ENCODE results near the gene RFTN1. TPM values are rescaled to one million over a fixed set of nuclear protein-coding genes. Genes with fewer than 3 reads are reported as not detected.

Gene RFTN1
- total and polyA plus RNA-seq, 10 of the 15 experiments (the other 5 are each of a cell fraction or from before 2014, with no cell fraction given), result 20.6 to 213 (median 147) TPM

DNA sequence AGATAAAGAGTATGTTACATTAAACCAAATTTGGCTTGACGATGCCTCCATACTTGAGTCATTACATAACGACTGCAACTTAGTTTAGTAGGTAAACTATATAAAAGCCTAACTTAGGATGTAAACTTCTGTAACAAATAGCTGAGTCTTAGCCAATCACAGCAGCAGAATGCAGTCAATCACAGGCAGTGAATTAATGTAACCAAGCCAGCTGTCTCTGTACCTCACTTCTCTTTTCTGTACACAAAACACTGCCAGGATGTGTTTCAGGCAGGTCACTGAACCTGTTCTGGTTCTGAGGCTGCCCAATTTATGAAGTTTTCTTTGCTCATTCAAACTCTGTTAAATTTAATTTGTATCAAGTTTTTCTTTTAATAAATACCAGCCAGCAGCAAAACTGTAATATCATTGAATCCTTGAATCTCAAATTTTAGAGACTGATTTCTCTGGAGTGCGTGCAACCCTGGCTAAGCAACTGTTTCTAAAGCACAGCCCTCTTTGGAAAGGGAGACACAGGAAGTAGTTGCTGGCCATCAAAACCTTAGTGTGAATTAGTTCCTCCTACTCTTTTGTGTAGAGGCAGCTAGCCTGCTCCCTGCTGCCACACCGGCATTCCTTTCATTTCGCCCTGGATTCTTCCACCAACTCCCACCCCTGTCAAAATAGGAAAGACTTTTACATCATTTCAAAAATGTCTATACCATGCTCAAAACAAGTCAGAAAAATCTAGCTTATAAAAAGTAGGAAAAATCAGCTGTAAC is 15.2 kb downstream of the RFTN1 start (continued):
- TF ChIP-seq, protein P1, sequence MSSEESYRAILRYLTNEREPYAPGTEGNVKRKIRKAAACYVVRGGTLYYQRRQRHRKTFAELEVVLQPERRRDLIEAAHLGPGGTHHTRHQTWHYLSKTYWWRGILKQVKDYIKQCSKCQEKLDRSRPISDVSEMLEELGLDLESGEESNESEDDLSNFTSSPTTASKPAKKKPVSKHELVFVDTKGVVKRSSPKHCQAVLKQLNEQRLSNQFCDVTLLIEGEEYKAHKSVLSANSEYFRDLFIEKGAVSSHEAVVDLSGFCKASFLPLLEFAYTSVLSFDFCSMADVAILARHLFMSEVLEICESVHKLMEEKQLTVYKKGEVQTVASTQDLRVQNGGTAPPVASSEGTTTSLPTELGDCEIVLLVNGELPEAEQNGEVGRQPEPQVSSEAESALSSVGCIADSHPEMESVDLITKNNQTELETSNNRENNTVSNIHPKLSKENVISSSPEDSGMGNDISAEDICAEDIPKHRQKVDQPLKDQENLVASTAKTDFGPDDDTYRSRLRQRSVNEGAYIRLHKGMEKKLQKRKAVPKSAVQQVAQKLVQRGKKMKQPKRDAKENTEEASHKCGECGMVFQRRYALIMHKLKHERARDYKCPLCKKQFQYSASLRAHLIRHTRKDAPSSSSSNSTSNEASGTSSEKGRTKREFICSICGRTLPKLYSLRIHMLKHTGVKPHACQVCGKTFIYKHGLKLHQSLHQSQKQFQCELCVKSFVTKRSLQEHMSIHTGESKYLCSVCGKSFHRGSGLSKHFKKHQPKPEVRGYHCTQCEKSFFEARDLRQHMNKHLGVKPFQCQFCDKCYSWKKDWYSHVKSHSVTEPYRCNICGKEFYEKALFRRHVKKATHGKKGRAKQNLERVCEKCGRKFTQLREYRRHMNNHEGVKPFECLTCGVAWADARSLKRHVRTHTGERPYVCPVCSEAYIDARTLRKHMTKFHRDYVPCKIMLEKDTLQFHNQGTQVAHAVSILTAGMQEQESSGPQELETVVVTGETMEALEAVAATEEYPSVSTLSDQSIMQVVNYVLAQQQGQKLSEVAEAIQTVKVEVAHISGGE (CRISPR knock-in tag; IDR thresholded peaks at IDR 0.05), result no peak
- TF ChIP-seq ZNF24 (IDR thresholded peaks at IDR 0.05), result peak; percentile 67; the same call in 1 of the 2 replicates
- TF ChIP-seq CREM (IDR thresholded peaks at IDR 0.05; ENCODE audit: low read depth), result no peak
- no peak for TF ChIP-seq ASH2L (IDR thresholded peaks at IDR 0.05; ENCODE audit: borderline replicate concordance, low read depth)
- TF ChIP-seq GABPA (IDR thresholded peaks at IDR 0.05; ENCODE audit: low read depth), result 0 out of 2 replicates have a peak, but pooled peaks have one; percentile 29
- TF ChIP-seq TBL1XR1 (IDR thresholded peaks at IDR 0.05; ENCODE audit: low read depth, low read length), result no peak
- TF ChIP-seq JUND (IDR thresholded peaks at IDR 0.05; ENCODE audit: low read depth, low read length), result no peak
- TF ChIP-seq POLR2AphosphoS5 (IDR thresholded peaks at IDR 0.05; ENCODE audit: low read length), result peak; percentile 9; the same call in 1 of the 2 replicates
- TF ChIP-seq RAD21 (IDR thresholded peaks at IDR 0.05; ENCODE audit: insufficient read depth, low read depth, low read length), result no peak
